CD14-positive monocyte (primary cell): ENCODE results near the gene TMEM44. TPM values are rescaled to one million over a fixed set of nuclear protein-coding genes. Genes with fewer than 3 reads are reported as not detected.

Source experiments
- DNase-seq, 3 donors: peaks; one replicate each; pipeline ENCODE4 v3.0.0-alpha.2; 2011 to 2022
- H2AFZ ChIP-seq: 2 replicates; pipeline ENCODE4 v1.6.0; 2012; ENCODE audit warnings: mild to moderate bottlenecking, low read depth, low read length, inconsistent platforms; ENCODE audit not compliant: insufficient read depth, poor library complexity, severe bottlenecking
- H3K27ac ChIP-seq, 2 donors: 1 replicate in 1 of 2; 2 replicates in 1 of 2; pipeline ENCODE4 v1.5.1; 2012 to 2013; ENCODE audit warnings: low read length in 2 of 2, control low read depth in 1 of 2, inconsistent platforms in 1 of 2, low read depth in 1 of 2, mild to moderate bottlenecking in 1 of 2
- H3K27me3 ChIP-seq, 2 donors: one replicate each; pipeline versions ENCODE4 v1.6.0 to v1.6.1; 2011 to 2013; ENCODE audit warnings: low read length in 2 of 2; ENCODE audit not compliant: control insufficient read depth in 2 of 2, insufficient read depth in 2 of 2
- H3K36me3 ChIP-seq, 2 donors: replicated peaks in 1 of 2; 1 replicate in 1 of 2; 2 replicates in 1 of 2; pipeline versions ENCODE4 v1.5.1 to v1.6.1; 2012 to 2013; ENCODE audit warnings: low read length in 2 of 2, control low read depth in 1 of 2, inconsistent platforms in 1 of 2, mild to moderate bottlenecking in 1 of 2; ENCODE audit not compliant: insufficient read depth in 2 of 2, control insufficient read depth in 1 of 2
- H3K4me1 ChIP-seq, 2 donors: 1 replicate in 1 of 2; 2 replicates in 1 of 2; pipeline versions ENCODE4 v1.5.1 to v1.6.1; 2012 to 2013; ENCODE audit warnings: low read length in 2 of 2, control low read depth in 1 of 2, inconsistent platforms in 1 of 2, mild to moderate bottlenecking in 1 of 2, moderate library complexity in 1 of 2; ENCODE audit not compliant: insufficient read depth in 2 of 2, control insufficient read depth in 1 of 2
- H3K4me2 ChIP-seq: replicated peaks from 2 replicates; pipeline ENCODE3; 2012; ENCODE audit warnings: low read length, moderate library complexity, mild to moderate bottlenecking; ENCODE audit not compliant: poor library complexity, severe bottlenecking; ENCODE audit errors: extremely low read depth
- H3K4me3 ChIP-seq, 3 experiments: fragments of 200-600 bp in 1 of 3; sonication (generic) in 1 of 3; replicated peaks in 1 of 3; 1 replicate in 2 of 3; 2 replicates in 1 of 3; pipeline ENCODE4 v1.5.1; 2011 to 2013; ENCODE audit warnings: low read length in 3 of 3, mild to moderate bottlenecking in 3 of 3, control low read depth in 2 of 3, low read depth in 2 of 3, inconsistent platforms in 1 of 3, moderate library complexity in 1 of 3
- H3K79me2 ChIP-seq: 2 replicates; pipeline ENCODE4 v1.6.0; 2012; ENCODE audit warnings: mild to moderate bottlenecking, control low read depth, inconsistent platforms, low read length, moderate library complexity; ENCODE audit not compliant: insufficient read depth
- H3K9ac ChIP-seq: 2 replicates; pipeline ENCODE4 v1.6.0; 2017; ENCODE audit warnings: low read length, mild to moderate bottlenecking; ENCODE audit not compliant: insufficient read depth, poor library complexity, severe bottlenecking
- H3K9me3 ChIP-seq, 2 donors: replicated peaks in 1 of 2; 1 replicate in 1 of 2; 2 replicates in 1 of 2; pipeline versions ENCODE4 v1.5.1 to v1.6.1; 2012 to 2013; ENCODE audit warnings: low read length in 2 of 2, control low read depth in 1 of 2; ENCODE audit not compliant: control insufficient read depth in 1 of 2, insufficient read depth in 1 of 2
- H4K20me1 ChIP-seq: 2 replicates; pipeline ENCODE4 v1.6.0; 2012; ENCODE audit warnings: mild to moderate bottlenecking, low read length, control low read depth, moderate library complexity; ENCODE audit not compliant: insufficient read depth
- H3K27ac Mint-ChIP-seq, 7 donors: one replicate each; pipeline ENCODE4 v1.8.0; 2020; ENCODE audit warnings: mild to moderate bottlenecking in 7 of 7, mixed read lengths in 7 of 7, moderate library complexity in 6 of 7, inconsistent platforms in 2 of 7
- H3K27me3 Mint-ChIP-seq, 3 donors: one replicate each; pipeline ENCODE4 v1.8.0; 2021 to 2022; ENCODE audit warnings: low read depth in 3 of 3, mild to moderate bottlenecking in 3 of 3, mixed read lengths in 3 of 3, moderate library complexity in 3 of 3, inconsistent platforms in 1 of 3
- H3K36me3 Mint-ChIP-seq, 2 donors: one replicate each; pipeline ENCODE4 v1.8.0; 2020; ENCODE audit warnings: mixed read lengths in 2 of 2, inconsistent platforms in 1 of 2, mild to moderate bottlenecking in 1 of 2
- H3K4me1 Mint-ChIP-seq: one replicate; pipeline ENCODE4 v1.8.0; 2020; ENCODE audit warnings: mild to moderate bottlenecking, mixed read lengths
- H3K4me3 Mint-ChIP-seq, 2 donors: one replicate each; pipeline ENCODE4 v1.8.0; 2020; ENCODE audit warnings: mild to moderate bottlenecking in 2 of 2, mixed read lengths in 2 of 2, moderate library complexity in 1 of 2
- H3K9me3 Mint-ChIP-seq, 7 donors: one replicate each; pipeline ENCODE4 v1.8.0; 2020 to 2022; ENCODE audit warnings: mixed read lengths in 7 of 7, mild to moderate bottlenecking in 6 of 7, moderate library complexity in 6 of 7, inconsistent platforms in 2 of 7
- WGBS: methylation state at CpG from one replicate; pipeline ENCODE4 v1.1.5; 2013; ENCODE audit warnings: missing lambda C conversion rate; ENCODE audit not compliant: insufficient coverage; 5-methylcytosine and 5-hydroxymethylcytosine counted together
- intact Hi-C, 2 donors: fragments of 100-400 bp; cut with micrococcal nuclease; formaldehyde crosslinking; loops; one replicate each; pipeline versions ENCODE4 v1.15.0 to v1.15.1; 2023
- polyA plus RNA-seq, 3 donors: library from polyadenylated mRNA; depleted of rRNA in 1 of 3; unstranded in 2 of 3; stranded (reverse) in 1 of 3; fragments of 300-500 nt in 2 of 3; fragments of >200 nt in 1 of 3; fragmentation: Illumina TruSeq in 2 of 3; gene quantifications; 1 replicate in 2 of 3; 2 replicates in 1 of 3; pipeline ENCODE4 v1.2.3, GENCODE V29; 2012 to 2021
- TF ChIP-seq, protein P1 (sequence below): fragments of 200-600 bp; IDR thresholded peaks from one replicate; pipeline ENCODE4 v1.8.0; 2022; ENCODE audit warnings: antibody characterized with exemption, mild to moderate bottlenecking

Gene TMEM44
- polyA plus RNA-seq, 3 donors: 0.68 TPM; not detected in 2

GRCh38 chr3:194584320-194584776 lies 48.9 kb downstream of the TMEM44 start:
- TF ChIP-seq, protein P1, sequence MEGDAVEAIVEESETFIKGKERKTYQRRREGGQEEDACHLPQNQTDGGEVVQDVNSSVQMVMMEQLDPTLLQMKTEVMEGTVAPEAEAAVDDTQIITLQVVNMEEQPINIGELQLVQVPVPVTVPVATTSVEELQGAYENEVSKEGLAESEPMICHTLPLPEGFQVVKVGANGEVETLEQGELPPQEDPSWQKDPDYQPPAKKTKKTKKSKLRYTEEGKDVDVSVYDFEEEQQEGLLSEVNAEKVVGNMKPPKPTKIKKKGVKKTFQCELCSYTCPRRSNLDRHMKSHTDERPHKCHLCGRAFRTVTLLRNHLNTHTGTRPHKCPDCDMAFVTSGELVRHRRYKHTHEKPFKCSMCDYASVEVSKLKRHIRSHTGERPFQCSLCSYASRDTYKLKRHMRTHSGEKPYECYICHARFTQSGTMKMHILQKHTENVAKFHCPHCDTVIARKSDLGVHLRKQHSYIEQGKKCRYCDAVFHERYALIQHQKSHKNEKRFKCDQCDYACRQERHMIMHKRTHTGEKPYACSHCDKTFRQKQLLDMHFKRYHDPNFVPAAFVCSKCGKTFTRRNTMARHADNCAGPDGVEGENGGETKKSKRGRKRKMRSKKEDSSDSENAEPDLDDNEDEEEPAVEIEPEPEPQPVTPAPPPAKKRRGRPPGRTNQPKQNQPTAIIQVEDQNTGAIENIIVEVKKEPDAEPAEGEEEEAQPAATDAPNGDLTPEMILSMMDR: no peak
- H3K9me3 Mint-ChIP-seq: peaks cover 0 to 6% (median 0%) of the 10 kb centered on the region in 7 donors
- DNase-seq: peak in 1 of 3 donors; percentile 42
- H3K36me3 Mint-ChIP-seq: peaks cover 7 to 11% of the 10 kb centered on the region in 2 donors
- Histone ChIP-seq H3K9ac (peak overlapping the region; percentile 94), H4K20me1 (no peaks in the 10 kb centered on the region), H2AFZ (peak overlapping the region; percentile 72), H3K9me3 (no peaks in the 10 kb centered on the region), H3K4me3 (peak overlapping the region; percentile 75 to 96 (median 94)), H3K4me2 (peak overlapping the region; percentile 93), H3K36me3 (no peaks in the 10 kb centered on the region), H3K79me2 (peaks cover 20% of the 10 kb centered on the region), H3K27ac (peak overlapping the region; percentile 85 to 97), H3K27me3 (no peaks in the 10 kb centered on the region), H3K4me1 (peaks cover 32 to 43% of the 10 kb centered on the region in 2 donors)
- intact Hi-C loops: loop anchor here in 1 of 2 donors (10.0 kb wide), 1 partner anchor 1320 kb away; the partner anchor contains the start of gene TNK2
- WGBS: 14% methylated on average over 5 of the region's 7 CpGs
- H3K27me3 Mint-ChIP-seq: peaks cover 0 to 1% (median 0%) of the 10 kb centered on the region in 3 donors
- H3K27ac Mint-ChIP-seq: peak overlapping the region; percentile 97 to 100 (median 99)
- H3K4me1 Mint-ChIP-seq: peaks cover 37% of the 10 kb centered on the region
- H3K4me3 Mint-ChIP-seq: peak overlapping the region; percentile 86 to 94

DNA sequence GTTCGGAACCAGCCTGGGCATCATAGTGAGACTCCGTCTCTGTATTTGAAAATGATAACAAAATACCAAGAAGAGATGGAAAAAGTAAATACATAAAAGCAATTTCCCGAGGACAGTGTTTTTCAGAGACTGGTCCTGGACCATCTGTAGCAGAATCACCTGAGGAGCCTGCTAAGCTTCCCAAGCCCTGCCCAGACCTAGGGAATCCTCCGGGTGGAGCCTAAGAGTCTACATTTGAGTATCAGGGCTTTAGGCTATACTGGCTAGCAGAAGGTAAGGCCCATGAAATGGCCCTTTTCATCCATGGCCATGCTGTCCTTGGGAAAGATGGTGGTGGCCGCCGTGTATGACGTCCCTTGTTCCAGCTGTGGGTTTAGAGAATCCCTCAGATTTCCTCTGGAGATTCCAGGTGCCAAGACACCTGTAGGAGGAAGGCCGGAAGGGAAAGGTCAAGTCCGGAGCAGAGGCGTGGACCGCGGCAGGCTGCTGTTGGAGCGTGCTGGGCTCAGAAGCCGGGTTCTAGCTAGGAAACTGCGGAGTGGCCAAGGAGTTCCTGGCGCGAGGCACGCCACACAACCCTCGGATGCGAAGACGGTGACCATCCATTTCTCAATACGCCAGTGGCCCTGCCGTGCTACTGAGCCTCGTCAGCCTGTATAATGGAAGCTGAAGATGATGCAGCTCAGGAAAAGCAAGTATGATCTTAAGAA lies 50.9 kb downstream of the TMEM44 start:
- TF ChIP-seq, protein P1: no peak
- Histone ChIP-seq H3K36me3 (no peaks in the 10 kb centered on the region), H2AFZ (no peak overlapping the region), H3K27ac (no peak overlapping the region), H3K4me3 (no peak overlapping the region), H3K4me1 (peaks cover 31 to 47% of the 10 kb centered on the region in 2 donors), H3K9me3 (no peaks in the 10 kb centered on the region), H4K20me1 (no peaks in the 10 kb centered on the region), H3K9ac (no peak overlapping the region), H3K27me3 (no peaks in the 10 kb centered on the region), H3K4me2 (no peak overlapping the region), H3K79me2 (peaks cover 20% of the 10 kb centered on the region)
- WGBS: 97% methylated on average over 18 of the region's 24 CpGs
- Mint-ChIP-seq H3K4me1 (peaks cover 42% of the 10 kb centered on the region), H3K4me3 (peak overlapping the region in 1 of 2 donors; percentile 30), H3K36me3 (peaks cover 7 to 8% of the 10 kb centered on the region in 2 donors), H3K27me3 (no peaks in the 10 kb centered on the region), H3K9me3 (peaks cover 0 to 3% (median 0%) of the 10 kb centered on the region in 7 donors), H3K27ac (peak overlapping the region in 2 of 7 donors; percentile 60 to 68)
- intact Hi-C loops: loop anchor here in 1 of 2 donors (10.0 kb wide), 1 partner anchor 1322 kb away; the partner anchor contains the start of gene TNK2
- DNase-seq: no peak
